Neural progenitor cell (in vitro differentiated cells): ENCODE data around the gene KIAA0930.

Experiments
- EZH2 ChIP-seq: fragments of 200-600 bp; sonication (generic); IDR thresholded peaks from 2 replicates; pipeline ENCODE4 v1.6.1; 2017; ENCODE audit warnings: antibody characterized with exemption, mild to moderate bottlenecking, moderate library complexity
- EZH2phosphoT487 ChIP-seq: fragments of 200-600 bp; sonication (generic); IDR thresholded peaks from 2 replicates; pipeline ENCODE4 v1.6.1; 2017; ENCODE audit warnings: antibody characterized with exemption
- TF ChIP-seq, protein P1 (sequence below): fragments of 200-600 bp; sonication (generic); IDR thresholded peaks from 2 replicates; pipeline ENCODE4 v1.5.1; 2017; ENCODE audit warnings: antibody characterized with exemption, mild to moderate bottlenecking

DNA sequence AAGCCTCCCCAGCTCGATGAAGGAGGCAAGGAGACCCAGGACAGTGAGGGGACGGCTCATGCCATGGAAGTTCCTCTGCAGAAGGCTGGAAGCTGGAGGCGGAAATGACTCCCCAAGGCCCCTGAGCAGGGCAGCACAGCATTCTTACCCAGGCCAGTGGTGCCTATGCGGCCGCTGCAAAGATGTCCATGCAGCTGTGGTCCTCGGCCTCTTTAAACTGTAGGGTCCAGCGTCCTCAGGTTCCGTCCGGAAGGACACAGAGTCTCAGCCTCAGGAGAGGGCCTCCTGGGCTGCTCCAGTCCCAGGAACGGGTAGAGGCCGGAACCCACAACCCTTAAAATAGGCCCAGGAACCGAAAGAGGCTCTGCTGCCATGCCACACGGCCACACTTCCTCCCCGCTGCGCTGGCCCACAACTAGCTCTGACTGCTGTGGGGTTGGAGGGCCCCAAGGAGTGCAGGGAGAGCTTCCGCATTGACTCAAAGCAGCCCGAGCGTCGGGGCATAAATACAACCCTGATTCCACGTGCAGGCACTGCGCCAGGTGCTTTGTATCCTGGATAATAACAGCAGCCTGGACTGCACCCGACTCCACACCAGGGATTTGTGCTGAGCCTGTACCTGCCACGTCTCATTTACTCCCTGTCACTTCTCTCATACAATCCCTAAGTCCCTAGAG lies 5.5 kb downstream of the KIAA0930 start:
- TF ChIP-seq, protein P1, sequence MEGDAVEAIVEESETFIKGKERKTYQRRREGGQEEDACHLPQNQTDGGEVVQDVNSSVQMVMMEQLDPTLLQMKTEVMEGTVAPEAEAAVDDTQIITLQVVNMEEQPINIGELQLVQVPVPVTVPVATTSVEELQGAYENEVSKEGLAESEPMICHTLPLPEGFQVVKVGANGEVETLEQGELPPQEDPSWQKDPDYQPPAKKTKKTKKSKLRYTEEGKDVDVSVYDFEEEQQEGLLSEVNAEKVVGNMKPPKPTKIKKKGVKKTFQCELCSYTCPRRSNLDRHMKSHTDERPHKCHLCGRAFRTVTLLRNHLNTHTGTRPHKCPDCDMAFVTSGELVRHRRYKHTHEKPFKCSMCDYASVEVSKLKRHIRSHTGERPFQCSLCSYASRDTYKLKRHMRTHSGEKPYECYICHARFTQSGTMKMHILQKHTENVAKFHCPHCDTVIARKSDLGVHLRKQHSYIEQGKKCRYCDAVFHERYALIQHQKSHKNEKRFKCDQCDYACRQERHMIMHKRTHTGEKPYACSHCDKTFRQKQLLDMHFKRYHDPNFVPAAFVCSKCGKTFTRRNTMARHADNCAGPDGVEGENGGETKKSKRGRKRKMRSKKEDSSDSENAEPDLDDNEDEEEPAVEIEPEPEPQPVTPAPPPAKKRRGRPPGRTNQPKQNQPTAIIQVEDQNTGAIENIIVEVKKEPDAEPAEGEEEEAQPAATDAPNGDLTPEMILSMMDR, result no peak
- TF ChIP-seq EZH2, result no peak
- no peak for TF ChIP-seq EZH2phosphoT487
